Lower leg skin (tissue), 3 donors: ENCODE results near the gene KASH5.

Experiments
- CTCF ChIP-seq, 3 donors: fragments of 450-650 bp; IDR thresholded peaks; one replicate each; pipeline ENCODE4 v1.5.1; 2016; ENCODE audit warnings: antibody characterized with exemption in 3 of 3, mild to moderate bottlenecking in 3 of 3, moderate library complexity in 2 of 3
- POLR2A ChIP-seq, 2 donors: fragments of 450-650 bp; IDR thresholded peaks; one replicate each; pipeline ENCODE4 v1.6.1; 2016 to 2017; ENCODE audit warnings: antibody characterized with exemption in 2 of 2, mild to moderate bottlenecking in 1 of 2, moderate library complexity in 1 of 2

- TF ChIP-seq CTCF (IDR thresholded peaks at IDR 0.05) = no peak
- no peak for TF ChIP-seq POLR2A (IDR thresholded peaks at IDR 0.05)
Measured at GRCh38 chr19:49427339-49427738, 39.3 kb downstream of the KASH5 start.
